Kidney (tissue), 14 donors: ENCODE measurements around the gene RNF32. TPM values are rescaled to one million over a fixed set of nuclear protein-coding genes. Genes with fewer than 3 reads are reported as not detected.

Source experiments
- DNase-seq, 5 donors: peaks; one replicate each; pipeline ENCODE4 v3.0.0-alpha.2; 2013 to 2020
- FAIRE-seq: peaks from 2 replicates; lab custom pipeline; 2012; peaks lifted over from hg19 to GRCh38; lab: Jason Lieb, UNC
- H3K27ac ChIP-seq, 2 donors: one replicate each; pipeline ENCODE4 v1.7.0; 2013; ENCODE audit warnings: low read depth in 2 of 2, low read length in 2 of 2, inconsistent platforms in 1 of 2
- H3K27me3 ChIP-seq: one replicate; pipeline ENCODE4 v1.7.1; 2013; ENCODE audit warnings: low read length, inconsistent platforms; ENCODE audit not compliant: control insufficient read depth, insufficient read depth
- H3K36me3 ChIP-seq, 3 donors: one replicate each; pipeline versions ENCODE4 v1.7.0 to v1.7.1; 2013; ENCODE audit warnings: low read length in 3 of 3, control low read depth in 1 of 3, inconsistent platforms in 1 of 3; ENCODE audit not compliant: insufficient read depth in 3 of 3, control insufficient read depth in 2 of 3
- H3K4me1 ChIP-seq, 3 donors: one replicate each; pipeline versions ENCODE4 v1.7.0 to v1.7.1; 2013; ENCODE audit warnings: low read length in 3 of 3, inconsistent platforms in 1 of 3, low read depth in 1 of 3; ENCODE audit not compliant: control insufficient read depth in 2 of 3, insufficient read depth in 2 of 3
- H3K4me3 ChIP-seq, 3 donors: one replicate each; pipeline versions ENCODE4 v1.7.0 to v1.8.1; 2013; ENCODE audit warnings: low read length in 3 of 3, control low read depth in 1 of 3, inconsistent platforms in 1 of 3
- H3K9ac ChIP-seq, 3 donors: one replicate each; pipeline versions ENCODE4 v1.7.0 to v1.7.1; 2013; ENCODE audit warnings: low read length in 3 of 3, control low read depth in 1 of 3, inconsistent platforms in 1 of 3
- H3K9me3 ChIP-seq, 3 donors: one replicate each; pipeline versions ENCODE4 v1.7.0 to v1.7.1; 2013; ENCODE audit warnings: low read length in 3 of 3, control low read depth in 1 of 3, inconsistent platforms in 1 of 3; ENCODE audit not compliant: control insufficient read depth in 2 of 3, insufficient read depth in 1 of 3
- CTCF ChIP-seq: IDR thresholded peaks from 3 replicates; pipeline ENCODE4 v1.5.1; 2012; ENCODE audit warnings: mild to moderate bottlenecking, moderate library complexity, borderline replicate concordance; ENCODE audit not compliant: insufficient read depth; ENCODE audit errors: extremely low read depth
- intact Hi-C: fragments of 100-400 bp; cut with DNase I; formaldehyde crosslinking; loops from one replicate; pipeline ENCODE4 v1.11.1; 2022
- polyA plus RNA-seq: library from polyadenylated mRNA; stranded (reverse); fragments of 350-450 nt; fragmentation: Illumina TruSeq; extraction: RNeasy Lipid Tissue Mini Kit (QIAGEN cat#74804); gene quantifications from one replicate; pipeline ENCODE4 v1.2.3, GENCODE V29; 2014; ENCODE audit warnings: low read depth, low replicate concordance; ENCODE audit not compliant: insufficient read depth
- total RNA-seq: library from RNA; stranded (reverse); fragmentation: NEBNext Ultra II Directional; extraction: Animal tissue kit (Norgen Biotek cat#: 25700); gene quantifications from one replicate; pipeline ENCODE4 v1.2.1, GENCODE V29; 2021
- donor health status: control.
- donor health status: control.
- donor health status: control.
- donor health status: control.
- donor health status: control.
- donor health status: DM: yes; HTN: yes; CAD: no.
- donor health status: Normal renal cell carcinoma (clear cell type).

RNF32 gene
- total and polyA plus RNA-seq, 2 donors from 2014 or later = 1.6 to 2.7 TPM

- DNase-seq (no peak), FAIRE-seq (no peak)
- TF ChIP-seq CTCF = no peak
- no peaks in the 10 kb centered on the region for H3K36me3 ChIP-seq
- intact Hi-C loops = no loop called here
- H3K27me3 ChIP-seq = no peaks in the 10 kb centered on the region
- H3K4me1 ChIP-seq = peaks cover 0 to 3% (median 1%) of the 10 kb centered on the region in 3 donors
- H3K9me3 ChIP-seq = no peaks in the 10 kb centered on the region
- H3K27ac ChIP-seq = no peak overlapping the region
- H3K9ac ChIP-seq = no peak overlapping the region
- no peak overlapping the region for H3K4me3 ChIP-seq
These were observed 36.3 kb upstream of the RNF32 start for GRCh38 chr7:156604311-156604710.

- Histone ChIP-seq H3K9me3 (no peaks in the 10 kb centered on the region), H3K4me3 (no peak overlapping the region), H3K9ac (no peak overlapping the region), H3K27me3 (no peaks in the 10 kb centered on the region), H3K4me1 (peaks cover 0 to 5% (median 3%) of the 10 kb centered on the region in 3 donors), H3K27ac (no peak overlapping the region), H3K36me3 (no peaks in the 10 kb centered on the region)
- no peak for TF ChIP-seq CTCF
- FAIRE-seq (no peak), DNase-seq (no peak)
- intact Hi-C loops = no loop called here
These were observed 35.5 kb upstream of the RNF32 start for GRCh38 chr7:156604836-156605695.

GRCh38 chr7:156606135-156606534, 34.4 kb upstream of the RNF32 start:
- Histone ChIP-seq H3K27me3 (no peaks in the 10 kb centered on the region), H3K9ac (no peak overlapping the region), H3K27ac (no peak overlapping the region), H3K9me3 (no peaks in the 10 kb centered on the region), H3K4me3 (no peak overlapping the region), H3K4me1 (peaks cover 0 to 12% (median 5%) of the 10 kb centered on the region in 3 donors), H3K36me3 (no peaks in the 10 kb centered on the region)
- no peak for TF ChIP-seq CTCF
- FAIRE-seq (no peak), DNase-seq (no peak)
- intact Hi-C loops = no loop called here
